Measurements from ENCODE around the gene CCDC138. TPM values are rescaled to one million over a fixed set of nuclear protein-coding genes. Genes with fewer than 3 reads are reported as not detected.
A peak's percentile ranks its signal among the peaks of the same experiment; 100 is the strongest.

Gene CCDC138
- total and polyA plus RNA-seq, 5 experiments from 2014 or later = 5.9 to 10.4 (median 7.5) TPM

DNA sequence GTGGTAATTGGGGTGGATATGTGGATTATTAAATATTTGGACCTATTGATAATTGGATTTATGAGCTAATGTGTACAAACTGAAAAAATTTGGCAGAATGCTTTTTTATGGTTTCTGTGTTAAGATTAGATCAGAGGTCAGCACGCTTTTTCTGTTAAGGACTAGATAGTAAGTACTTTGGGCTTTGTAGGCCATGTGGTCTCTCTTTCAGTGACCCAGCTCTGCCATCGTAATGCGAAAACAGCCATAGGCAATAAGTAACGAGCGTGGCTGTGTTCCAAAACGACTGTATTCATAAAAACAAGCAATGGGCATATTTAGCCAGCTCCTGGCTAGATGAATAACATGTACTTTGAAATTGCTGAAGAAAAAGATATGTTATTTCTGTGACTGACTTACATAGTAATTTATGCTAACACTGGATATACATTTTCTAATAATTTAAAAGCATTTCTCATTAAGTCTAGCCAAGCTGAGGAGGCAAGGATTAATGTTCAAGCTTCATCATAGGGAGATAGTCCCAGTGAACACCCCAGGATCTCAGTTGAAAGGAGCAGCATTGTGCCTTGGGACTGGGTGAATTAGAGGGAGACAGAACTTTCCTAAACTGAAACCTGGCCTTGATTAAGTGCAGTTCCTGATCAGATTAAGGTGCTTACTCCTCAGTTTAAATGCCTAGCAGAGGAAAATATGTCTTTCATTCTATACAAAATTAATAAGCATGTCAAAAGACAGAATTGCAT lies 20.0 kb downstream of the CCDC138 start:
- H3K36me3 Mint-ChIP-seq = peaks cover 30 to 71% (median 55%) of the 10 kb centered on the region in 3 donors
- no peak overlapping the region for H3K27ac Mint-ChIP-seq
- no peaks in the 10 kb centered on the region for H3K27me3 Mint-ChIP-seq
- no peak for DNase-seq
- H3K4me1 Mint-ChIP-seq = peaks cover 0 to 6% (median 2%) of the 10 kb centered on the region in 4 donors
- no peak for ATAC-seq
- peaks cover 6 to 28% (median 16%) of the 10 kb centered on the region in 9 donors for H3K9me3 Mint-ChIP-seq
- POLR2A ChIA-PET = no interaction called here
- no peak overlapping the region for H3K4me3 Mint-ChIP-seq

DNA sequence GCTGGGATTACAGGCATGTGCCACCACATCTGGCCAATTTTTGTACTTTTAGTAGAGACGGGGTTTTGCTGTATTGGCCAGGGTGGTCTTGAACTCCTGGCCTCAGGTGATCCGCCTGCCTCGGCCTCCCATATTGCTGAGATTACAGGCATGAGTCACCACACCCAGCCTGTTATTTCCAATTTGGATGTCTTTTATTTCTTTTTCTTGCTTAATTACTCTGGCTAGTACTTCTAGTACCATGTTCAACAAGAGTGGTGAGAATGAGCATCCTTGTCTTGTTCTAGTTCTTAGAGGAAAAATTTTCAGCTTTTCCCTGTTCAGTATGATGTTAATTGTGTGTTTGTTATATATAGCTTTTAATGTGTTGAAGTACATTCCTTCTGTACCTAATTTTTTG lies 23.4 kb downstream of the CCDC138 start:
- POLR2A ChIA-PET = no interaction called here
- H3K27me3 Mint-ChIP-seq = no peaks in the 10 kb centered on the region
- H3K36me3 Mint-ChIP-seq = peaks cover 36 to 72% (median 60%) of the 10 kb centered on the region in 3 donors
- H3K27ac Mint-ChIP-seq = no peak overlapping the region
- no peak overlapping the region for H3K4me3 Mint-ChIP-seq
- H3K4me1 Mint-ChIP-seq = peaks cover 0 to 6% (median 2%) of the 10 kb centered on the region in 4 donors
- DNase-seq (no peak), ATAC-seq (no peak)
- peaks cover 6 to 28% (median 16%) of the 10 kb centered on the region in 9 donors for H3K9me3 Mint-ChIP-seq

DNA sequence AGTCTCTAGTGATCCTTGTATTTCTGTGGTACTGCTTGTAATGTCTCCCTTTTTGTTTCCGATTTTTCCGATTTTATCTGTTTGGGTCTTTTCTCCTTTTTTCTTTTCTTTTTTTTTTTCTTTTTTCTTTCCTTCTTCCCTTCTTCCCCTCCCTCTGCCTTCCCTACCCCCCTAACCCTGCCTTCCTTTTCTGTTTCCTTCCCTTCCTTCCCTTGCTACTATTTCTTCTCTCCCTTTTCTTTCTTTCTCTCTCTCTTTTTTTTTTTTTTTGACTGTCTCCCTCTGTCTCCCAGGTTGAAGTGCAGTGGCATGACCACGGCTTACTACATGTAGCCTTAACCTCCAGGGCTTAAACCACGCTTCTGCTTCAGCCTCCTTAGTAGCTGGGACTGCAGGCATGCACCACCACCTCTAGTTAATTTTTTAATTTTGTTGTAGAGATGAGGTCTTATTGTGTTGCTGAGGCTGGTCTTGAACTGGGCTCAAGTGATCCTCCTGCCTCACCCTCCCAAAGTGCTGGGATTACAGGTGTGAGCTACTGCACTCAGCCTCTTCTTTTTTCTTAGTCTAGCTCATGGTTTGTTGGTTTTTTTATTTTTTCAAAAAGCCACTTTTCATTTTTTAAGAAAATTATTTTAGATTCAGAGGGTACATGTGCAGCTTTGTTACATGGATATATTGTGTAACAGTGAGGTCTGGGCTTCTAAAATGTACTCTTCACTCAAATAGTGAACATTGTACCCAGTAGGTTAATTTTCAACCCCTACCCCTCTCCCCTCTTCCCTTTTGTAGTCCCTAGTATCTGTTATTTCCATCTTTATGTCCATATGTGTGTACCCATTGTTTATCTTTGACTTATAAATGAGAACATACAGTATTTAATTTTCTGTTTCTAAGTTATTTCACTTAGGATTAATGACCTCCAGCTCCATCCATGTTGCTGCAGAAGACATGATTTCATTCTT lies 24.7 kb downstream of the CCDC138 start:
- POLR2A ChIA-PET = interaction anchor here (0.6 kb wide), 1 partner anchor 92 kb away, joined by 3 read pairs; no protein-coding TSS in a partner anchor
- Mint-ChIP-seq H3K9me3 (peaks cover 6 to 28% (median 16%) of the 10 kb centered on the region in 9 donors), H3K36me3 (peaks cover 36 to 74% (median 62%) of the 10 kb centered on the region in 3 donors), H3K27ac (no peak overlapping the region), H3K4me1 (peaks cover 0 to 6% (median 2%) of the 10 kb centered on the region in 4 donors), H3K27me3 (no peaks in the 10 kb centered on the region), H3K4me3 (no peak overlapping the region)
- DNase-seq (no peak), ATAC-seq (no peak)

DNA sequence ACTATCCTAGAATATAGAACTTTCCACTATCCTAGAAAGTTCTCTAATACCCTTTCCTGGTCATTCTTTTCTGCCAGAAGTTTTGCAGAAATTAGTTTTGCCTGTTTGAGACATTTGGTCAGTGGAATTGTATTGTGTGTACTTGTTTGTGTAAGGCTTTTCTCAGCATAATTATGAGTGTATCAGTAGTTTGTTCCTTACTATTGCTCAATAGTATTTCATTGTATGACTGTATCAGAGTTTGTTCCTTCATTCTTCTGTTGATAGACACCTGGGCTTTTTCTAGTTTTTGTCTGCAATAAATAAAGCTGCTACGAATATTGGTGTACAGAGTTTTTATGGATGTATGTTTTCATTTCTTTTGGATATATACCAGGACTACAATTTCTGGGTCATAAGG lies 27.2 kb downstream of the CCDC138 start:
- Mint-ChIP-seq H3K27me3 (no peaks in the 10 kb centered on the region), H3K36me3 (peaks cover 31 to 73% (median 61%) of the 10 kb centered on the region in 3 donors), H3K4me1 (peaks cover 0 to 6% (median 2%) of the 10 kb centered on the region in 4 donors), H3K27ac (no peak overlapping the region), H3K4me3 (no peak overlapping the region), H3K9me3 (peaks cover 6 to 22% (median 15%) of the 10 kb centered on the region in 9 donors)
- ATAC-seq (no peak), DNase-seq (no peak)
- POLR2A ChIA-PET = no interaction called here

DNA sequence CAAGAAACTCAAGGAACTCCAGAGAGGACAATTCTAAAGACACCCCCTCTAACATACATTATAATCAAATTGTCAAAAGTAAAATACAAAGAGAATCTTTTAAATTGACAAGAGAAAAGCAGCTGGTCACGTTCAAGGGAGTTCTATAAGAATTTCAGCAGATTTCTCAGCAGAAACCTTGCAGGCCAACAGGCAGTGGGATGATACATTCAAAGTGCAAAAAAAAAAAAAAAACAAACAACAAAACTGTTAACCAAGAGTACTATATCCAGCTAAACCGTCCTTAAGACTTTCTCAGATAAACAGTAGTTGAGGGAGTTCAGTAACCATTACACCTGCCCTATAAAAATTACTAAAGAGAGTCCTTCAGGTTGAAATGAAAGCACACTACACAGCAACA lies 33.9 kb downstream of the CCDC138 start:
- H3K9me3 Mint-ChIP-seq = peaks cover 0 to 14% (median 8%) of the 10 kb centered on the region in 9 donors
- H3K36me3 Mint-ChIP-seq = peaks cover 22 to 55% (median 54%) of the 10 kb centered on the region in 3 donors
- H3K27me3 Mint-ChIP-seq = no peaks in the 10 kb centered on the region
- ATAC-seq = no peak
- no peak overlapping the region for H3K4me3 Mint-ChIP-seq
- H3K27ac Mint-ChIP-seq = no peak overlapping the region
- no peaks in the 10 kb centered on the region for H3K4me1 Mint-ChIP-seq
- POLR2A ChIA-PET = no interaction called here
- DNase-seq = no peak

DNA sequence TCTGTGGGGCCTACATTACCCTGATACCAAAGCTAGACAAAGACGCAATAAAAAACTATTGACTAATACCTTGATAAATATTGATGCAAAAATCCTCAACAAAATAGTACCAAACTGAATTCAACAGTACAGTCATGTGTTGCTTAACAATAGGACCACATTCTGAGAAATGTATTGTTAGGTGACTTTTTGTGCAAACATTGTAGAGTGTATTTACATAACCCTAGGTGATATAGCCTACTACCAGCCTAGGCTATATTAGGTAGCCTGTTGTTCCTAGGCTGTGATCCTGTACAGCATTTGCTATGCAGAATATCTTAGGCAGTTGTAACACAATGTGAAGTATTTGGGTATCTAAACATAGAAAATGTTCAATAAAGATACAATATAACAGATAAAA lies 36.7 kb downstream of the CCDC138 start:
- POLR2A ChIA-PET = no interaction called here
- DNase-seq (no peak), ATAC-seq (no peak)
- Mint-ChIP-seq H3K4me3 (no peak overlapping the region), H3K27me3 (no peaks in the 10 kb centered on the region), H3K27ac (no peak overlapping the region), H3K9me3 (peaks cover 0 to 14% (median 8%) of the 10 kb centered on the region in 9 donors), H3K4me1 (no peaks in the 10 kb centered on the region), H3K36me3 (peaks cover 15 to 40% (median 38%) of the 10 kb centered on the region in 3 donors)

DNA sequence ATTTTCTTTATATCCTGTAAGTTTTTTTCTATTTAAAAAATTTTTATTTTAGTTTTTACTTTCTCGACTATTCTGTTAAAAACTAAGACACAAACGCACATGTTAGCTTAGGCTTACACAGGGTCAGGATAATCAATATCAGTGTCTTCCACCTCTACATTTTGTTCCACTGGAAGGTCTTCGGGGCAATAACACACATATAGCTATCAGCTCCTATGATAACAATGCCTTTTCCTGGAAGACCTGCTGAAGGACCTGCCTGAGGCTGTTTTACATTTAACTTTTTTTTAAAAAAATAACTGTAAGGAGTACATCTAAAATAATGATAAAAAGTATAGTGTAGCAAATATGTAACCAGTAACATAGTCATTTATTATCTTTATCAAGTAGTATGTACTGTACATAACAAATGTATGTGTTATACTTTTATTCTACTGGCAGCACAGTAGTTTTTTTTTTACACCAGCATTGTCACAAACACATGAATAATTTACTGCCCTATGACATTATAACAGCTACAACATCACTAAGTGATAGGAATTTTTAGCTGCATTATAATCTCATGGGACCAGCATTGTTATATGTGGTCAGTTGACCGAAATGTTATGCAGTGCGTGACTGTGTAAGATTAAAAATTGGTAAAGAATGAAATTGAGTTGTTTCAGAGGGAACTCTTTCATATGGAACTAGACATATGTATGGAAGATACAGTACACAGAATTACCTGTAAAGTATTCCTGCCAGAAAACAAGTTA lies 37.9 kb downstream of the CCDC138 start:
- DNase-seq (no peak), ATAC-seq (no peak)
- Mint-ChIP-seq H3K9me3 (peaks cover 0 to 10% (median 8%) of the 10 kb centered on the region in 9 donors), H3K36me3 (peaks cover 9 to 34% (median 31%) of the 10 kb centered on the region in 3 donors), H3K27ac (no peak overlapping the region), H3K4me1 (no peaks in the 10 kb centered on the region), H3K4me3 (no peak overlapping the region), H3K27me3 (no peaks in the 10 kb centered on the region)
- POLR2A ChIA-PET = no interaction called here

DNA sequence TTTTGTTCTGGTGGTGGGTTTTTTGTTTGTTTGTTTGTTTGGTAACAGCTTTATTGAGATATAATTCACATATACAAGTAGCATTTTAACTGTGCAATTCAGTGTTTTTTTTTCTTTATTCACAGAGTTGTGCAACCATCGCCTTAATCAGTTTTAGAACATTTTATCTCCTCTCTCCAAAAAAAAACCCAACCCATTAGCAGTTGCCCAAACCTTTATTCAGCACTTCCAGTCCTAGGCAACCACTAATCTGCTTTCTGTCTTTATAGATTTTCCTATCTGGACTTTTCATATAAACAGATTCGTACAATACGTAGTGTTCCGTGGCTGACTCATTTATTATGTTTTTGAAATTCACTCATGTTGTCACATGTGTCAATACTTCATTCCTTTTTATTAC lies 38.7 kb downstream of the CCDC138 start:
- Mint-ChIP-seq H3K4me3 (no peak overlapping the region), H3K9me3 (peaks cover 0 to 2% (median under 1%) of the 10 kb centered on the region in 9 donors), H3K27me3 (no peaks in the 10 kb centered on the region), H3K36me3 (peaks cover 2 to 26% (median 24%) of the 10 kb centered on the region in 3 donors), H3K4me1 (no peaks in the 10 kb centered on the region), H3K27ac (no peak overlapping the region)
- POLR2A ChIA-PET = no interaction called here
- DNase-seq (no peak), ATAC-seq (no peak)

DNA sequence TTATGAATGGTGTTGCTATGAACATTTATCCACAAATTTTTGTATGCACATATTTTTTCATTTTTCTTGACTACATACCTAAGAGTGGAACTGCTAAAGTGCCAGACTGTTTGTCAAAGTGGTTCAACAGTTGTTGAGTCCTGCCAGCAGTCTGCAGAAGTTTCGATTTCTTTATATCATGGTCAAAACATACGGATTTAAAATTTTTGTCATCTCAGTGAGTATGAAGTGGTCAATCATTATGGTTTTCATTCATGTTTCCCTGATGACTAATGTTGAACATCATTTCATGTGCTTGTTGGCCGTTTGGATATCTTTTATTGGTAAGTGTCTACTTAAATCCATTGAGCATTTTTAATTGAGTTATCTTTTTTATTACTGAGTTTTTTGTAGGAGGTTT lies 39.2 kb downstream of the CCDC138 start:
- Mint-ChIP-seq H3K27me3 (no peaks in the 10 kb centered on the region), H3K27ac (no peak overlapping the region), H3K4me3 (no peak overlapping the region), H3K36me3 (peaks cover 0 to 26% (median 19%) of the 10 kb centered on the region in 3 donors), H3K9me3 (no peaks in the 10 kb centered on the region), H3K4me1 (no peaks in the 10 kb centered on the region)
- DNase-seq (no peak), ATAC-seq (no peak)
- POLR2A ChIA-PET = no interaction called here

DNA sequence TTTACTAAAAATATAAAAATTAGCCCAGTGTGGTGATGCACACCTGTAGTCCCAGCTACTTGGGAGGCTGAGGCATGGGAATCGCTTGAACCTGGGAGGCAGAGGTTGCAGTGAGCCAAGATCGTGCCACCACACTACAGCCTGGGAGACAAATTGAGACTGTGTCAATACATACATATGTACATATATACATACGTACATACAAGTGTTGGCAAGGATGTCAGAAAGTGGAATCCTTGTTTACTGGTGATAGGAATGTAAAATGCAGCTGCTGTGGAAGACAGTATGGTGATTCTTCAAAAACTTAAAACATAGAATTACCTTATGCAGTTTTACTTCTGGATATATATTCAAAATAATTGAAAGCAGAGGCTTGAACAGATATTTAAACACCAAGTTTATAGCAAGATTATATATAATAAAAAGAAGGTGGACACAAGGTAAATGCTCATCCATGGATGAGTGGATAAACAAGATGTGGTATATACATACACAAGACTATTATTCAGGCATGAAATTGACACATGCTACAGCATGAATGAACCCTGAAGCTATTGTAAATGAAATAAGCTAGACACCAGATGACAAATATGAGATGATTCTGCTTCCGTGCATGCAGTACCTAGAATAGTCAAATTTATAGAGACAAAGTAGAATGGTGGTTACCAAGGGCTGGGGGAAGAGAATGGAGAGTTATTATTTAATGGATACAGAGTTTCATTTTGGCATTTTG lies 43.2 kb downstream of the CCDC138 start:
- Mint-ChIP-seq H3K4me1 (peaks cover 6 to 11% (median 9%) of the 10 kb centered on the region in 4 donors), H3K36me3 (peaks cover 2 to 16% (median 12%) of the 10 kb centered on the region in 3 donors), H3K27me3 (no peaks in the 10 kb centered on the region), H3K27ac (no peak overlapping the region), H3K4me3 (no peak overlapping the region), H3K9me3 (no peaks in the 10 kb centered on the region)
- ATAC-seq (no peak), DNase-seq (no peak)
- POLR2A ChIA-PET = no interaction called here

DNA sequence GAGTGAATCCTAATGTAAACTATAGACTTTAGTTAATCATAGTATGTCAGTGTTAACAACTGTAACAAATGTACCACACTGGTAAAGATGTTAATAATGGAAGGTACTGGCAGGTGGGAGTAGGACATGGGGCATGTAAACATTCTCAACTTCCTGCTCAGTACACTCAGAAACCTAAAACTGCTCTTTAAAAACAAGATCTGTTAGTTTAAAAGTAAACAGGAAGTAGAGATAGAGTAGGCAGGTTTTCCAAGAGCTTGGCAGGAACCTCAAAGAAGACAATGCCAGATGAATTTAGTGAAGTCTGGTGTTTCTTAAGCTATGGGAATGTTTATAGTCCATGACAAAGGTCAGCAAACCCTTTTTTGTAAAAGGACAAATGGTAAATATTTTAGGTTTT lies 46.6 kb downstream of the CCDC138 start:
- POLR2A ChIA-PET = no interaction called here
- ATAC-seq = no peak
- Mint-ChIP-seq H3K9me3 (peaks cover 0 to 28% (median 11%) of the 10 kb centered on the region in 9 donors), H3K36me3 (peaks cover 12 to 34% (median 28%) of the 10 kb centered on the region in 3 donors), H3K4me1 (peaks cover 6 to 11% (median 9%) of the 10 kb centered on the region in 4 donors), H3K27me3 (no peaks in the 10 kb centered on the region), H3K4me3 (no peak overlapping the region), H3K27ac (peak overlapping the region in 2 of 10 donors; percentile 23 to 46)
- DNase-seq = no peak

DNA sequence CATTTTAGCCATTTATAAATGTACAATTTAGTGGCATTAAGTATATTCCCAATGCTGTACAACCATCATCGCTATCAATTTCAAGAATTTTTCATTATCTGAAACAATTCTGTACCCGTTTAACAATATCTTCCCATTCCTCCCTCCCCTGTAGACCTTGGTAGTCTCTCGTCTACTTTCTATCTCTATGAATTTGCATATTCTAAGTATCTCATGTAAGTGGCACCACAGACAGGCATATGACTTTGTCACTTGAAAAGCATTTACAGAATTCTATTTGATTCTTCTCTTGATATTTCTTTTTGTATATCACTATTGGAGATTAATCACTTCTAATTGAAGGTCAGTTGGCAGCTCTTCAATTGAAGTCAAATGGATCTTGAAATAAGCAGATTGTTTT lies 48.0 kb downstream of the CCDC138 start:
- Mint-ChIP-seq H3K27me3 (no peaks in the 10 kb centered on the region), H3K9me3 (peaks cover 0 to 35% (median 13%) of the 10 kb centered on the region in 9 donors), H3K36me3 (peaks cover 16 to 43% (median 33%) of the 10 kb centered on the region in 3 donors), H3K27ac (no peak overlapping the region), H3K4me1 (peaks cover 6 to 11% (median 9%) of the 10 kb centered on the region in 4 donors), H3K4me3 (no peak overlapping the region)
- no peak for DNase-seq
- POLR2A ChIA-PET = interaction anchor here (0.7 kb wide), 1 partner anchor 695 kb away, joined by 4 read pairs; no protein-coding TSS in a partner anchor
- ATAC-seq = no peak

Data from naive thymus-derived CD8-positive, alpha-beta T cell (primary cell).